ENCODE data around the gene HP1BP3.
"Not testable (repeated sequence)": the region's sequence is repeated elsewhere in the genome, so short reads cannot be mapped to it uniquely, and the experiment has no call there.

The HP1BP3 gene

GRCh38 chr1:20793236-20793635 is 6.1 kb upstream of the HP1BP3 start:
- TF ChIP-seq ARNT (IDR thresholded peaks at IDR 0.05) = no peak
- no peak for TF ChIP-seq NFRKB (IDR thresholded peaks at IDR 0.05)
- TF ChIP-seq FOXM1 (IDR thresholded peaks at IDR 0.05; ENCODE audit: borderline replicate concordance) = no peak
- no peak for TF ChIP-seq CTBP1 (IDR thresholded peaks at IDR 0.05; ENCODE audit: borderline replicate concordance)
- no peak for TF ChIP-seq ZNF384 (IDR thresholded peaks at IDR 0.05)
- no peak for TF ChIP-seq SP1 (IDR thresholded peaks at IDR 0.05)
- TF ChIP-seq, protein P1, sequence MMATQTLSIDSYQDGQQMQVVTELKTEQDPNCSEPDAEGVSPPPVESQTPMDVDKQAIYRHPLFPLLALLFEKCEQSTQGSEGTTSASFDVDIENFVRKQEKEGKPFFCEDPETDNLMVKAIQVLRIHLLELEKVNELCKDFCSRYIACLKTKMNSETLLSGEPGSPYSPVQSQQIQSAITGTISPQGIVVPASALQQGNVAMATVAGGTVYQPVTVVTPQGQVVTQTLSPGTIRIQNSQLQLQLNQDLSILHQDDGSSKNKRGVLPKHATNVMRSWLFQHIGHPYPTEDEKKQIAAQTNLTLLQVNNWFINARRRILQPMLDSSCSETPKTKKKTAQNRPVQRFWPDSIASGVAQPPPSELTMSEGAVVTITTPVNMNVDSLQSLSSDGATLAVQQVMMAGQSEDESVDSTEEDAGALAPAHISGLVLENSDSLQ (IDR thresholded peaks at IDR 0.05) = no peak
- TF ChIP-seq BHLHE40 (IDR thresholded peaks at IDR 0.05; ENCODE audit: borderline replicate concordance) = no peak
- no peak for TF ChIP-seq HDGF (IDR thresholded peaks at IDR 0.05; ENCODE audit: borderline replicate concordance)
- TF ChIP-seq L3MBTL2 (conservative IDR thresholded peaks at IDR 0.05) = no peak
- TF ChIP-seq FOXA1 (IDR thresholded peaks at IDR 0.05) = no peak
- no peak for DNase-seq (ENCODE audit: extremely low spot score)
- ChIA-PET CTCF (no interaction called here), POLR2A (no interaction called here)

- CTCF ChIA-PET = interaction anchor here (1.7 kb wide), 1 partner anchor 96 kb away, joined by 4 read pairs; no protein-coding TSS in a partner anchor
- no peak for DNase-seq (ENCODE audit: extremely low spot score)
- POLR2A ChIA-PET = no interaction called here
- TF ChIP-seq NFRKB (IDR thresholded peaks at IDR 0.05) (no peak), FOXK2 (IDR thresholded peaks at IDR 0.05) (no peak), SP1 (IDR thresholded peaks at IDR 0.05) (no peak), FOXA1 (IDR thresholded peaks at IDR 0.05) (no peak), TARDBP (IDR thresholded peaks at IDR 0.05) (no peak), CTBP1 (IDR thresholded peaks at IDR 0.05; ENCODE audit: borderline replicate concordance) (no peak), ZNF384 (IDR thresholded peaks at IDR 0.05) (no peak)
Observed at GRCh38 chr1:20792196-20792595, 5.1 kb upstream of the HP1BP3 start.

DNA sequence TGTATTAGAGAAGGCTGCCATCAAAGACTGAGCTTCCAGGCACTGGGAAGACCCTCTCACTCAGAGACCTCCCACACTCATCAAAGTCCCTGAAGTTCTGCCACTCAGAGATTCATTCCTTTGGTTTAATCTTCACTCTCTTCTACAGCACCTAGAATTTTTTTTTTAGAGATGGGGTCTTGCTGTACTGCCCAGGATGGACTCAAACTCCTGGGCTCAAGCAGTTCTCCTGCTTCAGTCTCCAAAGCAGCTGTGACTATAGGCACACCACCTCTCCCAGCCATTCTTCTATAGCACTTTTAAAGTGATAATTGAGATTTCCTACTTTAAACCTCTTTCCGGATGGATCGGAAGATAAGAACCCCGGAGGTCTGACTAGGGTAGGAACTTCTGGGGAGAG is 3.7 kb upstream of the HP1BP3 start:
- POLR2A ChIA-PET = no interaction called here
- CTCF ChIA-PET = interaction anchor here (0.6 to 1.7 kb wide), 2 partner anchors 77 to 94 kb away, joined by 4 to 5 read pairs; no protein-coding TSS in a partner anchor
- DNase-seq (ENCODE audit: extremely low spot score) = no peak
- TF ChIP-seq ELF4 (IDR thresholded peaks at IDR 0.05) = no peak
- no peak for TF ChIP-seq LEF1 (IDR thresholded peaks at IDR 0.05; ENCODE audit: borderline replicate concordance)
- no peak for TF ChIP-seq NFRKB (IDR thresholded peaks at IDR 0.05)
- no peak for TF ChIP-seq CTBP1 (IDR thresholded peaks at IDR 0.05; ENCODE audit: borderline replicate concordance)
- TF ChIP-seq FOXM1 (IDR thresholded peaks at IDR 0.05; ENCODE audit: borderline replicate concordance) = no peak
- no peak for TF ChIP-seq FOXA1 (IDR thresholded peaks at IDR 0.05)
- no peak for TF ChIP-seq L3MBTL2 (conservative IDR thresholded peaks at IDR 0.05)
- no peak for TF ChIP-seq HDGF (IDR thresholded peaks at IDR 0.05; ENCODE audit: borderline replicate concordance)

GRCh38 chr1:20789598-20789997 is 2.5 kb upstream of the HP1BP3 start:
- peak; percentile 46; the same call in 1 of the 2 replicates for TF ChIP-seq ZNF384 (IDR thresholded peaks at IDR 0.05)
- DNase-seq (ENCODE audit: extremely low spot score); CTCF ChIA-PET; POLR2A ChIA-PET: not testable (repeated sequence)

- peak; percentile 28 for DNase-seq (ENCODE audit: extremely low spot score)
- TF ChIP-seq, protein P1 (IDR thresholded peaks at IDR 0.05) = peak; percentile 62
- TF ChIP-seq FOXA1 (IDR thresholded peaks at IDR 0.05) = no peak
- no peak for TF ChIP-seq FOXM1 (IDR thresholded peaks at IDR 0.05; ENCODE audit: borderline replicate concordance)
- TF ChIP-seq SUZ12 (IDR thresholded peaks at IDR 0.05) = no peak
- no peak for TF ChIP-seq BHLHE40 (IDR thresholded peaks at IDR 0.05; ENCODE audit: borderline replicate concordance)
- TF ChIP-seq HDGF (IDR thresholded peaks at IDR 0.05; ENCODE audit: borderline replicate concordance) = no peak
- no peak for TF ChIP-seq SP1 (IDR thresholded peaks at IDR 0.05)
- TF ChIP-seq TARDBP (IDR thresholded peaks at IDR 0.05) = no peak
- TF ChIP-seq CTBP1 (IDR thresholded peaks at IDR 0.05; ENCODE audit: borderline replicate concordance) = peak; percentile 38
- TF ChIP-seq ELF4 (IDR thresholded peaks at IDR 0.05) = no peak
- TF ChIP-seq NFRKB (IDR thresholded peaks at IDR 0.05) = no peak
- no peak for TF ChIP-seq ZNF384 (IDR thresholded peaks at IDR 0.05)
- no peak for TF ChIP-seq L3MBTL2 (conservative IDR thresholded peaks at IDR 0.05)
- no peak for TF ChIP-seq LEF1 (IDR thresholded peaks at IDR 0.05; ENCODE audit: borderline replicate concordance)
- TF ChIP-seq ARNT (IDR thresholded peaks at IDR 0.05) = no peak
- TF ChIP-seq FOXK2 (IDR thresholded peaks at IDR 0.05) = no peak
- POLR2A ChIA-PET = interaction anchor here (0.7 to 2.5 kb wide), 11 partner anchors 9 to 593 kb away, joined by 3 to 18 read pairs (median 4); partner anchors contain the start of gene KIF17
- CTCF ChIA-PET = interaction anchor here (0.6 kb wide), 1 partner anchor 570 kb away, joined by 7 read pairs; no protein-coding TSS in a partner anchor
Observed at GRCh38 chr1:20787840-20788795, 1.0 kb upstream of the HP1BP3 start.

DNA sequence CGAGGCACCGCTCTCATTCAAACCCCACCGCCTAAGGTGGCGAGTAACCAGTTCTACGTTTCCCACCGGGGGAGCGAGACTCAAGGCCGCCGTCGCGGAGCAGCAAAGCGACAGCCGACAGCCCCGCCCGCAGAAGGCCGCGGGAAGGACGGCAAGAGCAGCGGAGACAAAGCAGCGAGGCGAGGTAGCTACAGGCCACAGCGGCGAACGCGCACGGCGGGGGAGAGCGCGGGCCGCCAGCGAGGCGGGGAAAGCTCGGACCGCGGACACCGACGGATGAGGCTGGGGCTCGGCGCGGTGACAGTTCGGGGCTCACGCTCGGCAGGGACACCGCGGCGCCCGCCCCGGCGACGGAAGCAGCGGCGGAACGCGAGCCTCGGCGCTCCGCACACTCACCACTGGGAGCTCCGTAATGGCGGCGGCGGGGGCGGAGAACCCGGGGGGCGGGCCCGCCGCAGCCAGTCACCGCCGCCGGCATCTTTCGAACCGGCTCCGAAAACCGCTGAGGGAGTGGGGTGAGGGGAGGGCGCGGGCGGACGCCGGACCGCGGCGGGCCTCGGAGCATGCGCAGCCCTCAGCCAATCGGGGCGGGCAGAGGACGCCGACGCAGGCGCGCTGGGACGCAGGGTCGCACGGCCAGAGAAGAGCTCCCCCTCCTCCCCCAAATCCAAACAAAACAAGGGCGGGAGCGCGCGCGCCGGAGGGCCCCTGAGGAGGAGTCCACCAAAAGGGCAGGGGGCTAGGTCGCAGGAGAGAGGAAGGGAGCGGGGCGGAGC is 666 bp downstream of the HP1BP3 start:
- CTCF ChIA-PET = no interaction called here
- DNase-seq (ENCODE audit: extremely low spot score) = peak; percentile 95
- POLR2A ChIA-PET = interaction anchor here (0.6 to 2.5 kb wide), 46 partner anchors 9 to 874 kb away, joined by 3 to 18 read pairs (median 3); partner anchors contain the start of genes DDOST, KIF17 and PINK1
- 0 out of 2 replicates have a peak, but pooled peaks have one; percentile 16 for TF ChIP-seq ARNT (IDR thresholded peaks at IDR 0.05)
- no peak for TF ChIP-seq TARDBP (IDR thresholded peaks at IDR 0.05)
- peak; percentile 100 for TF ChIP-seq FOXM1 (IDR thresholded peaks at IDR 0.05; ENCODE audit: borderline replicate concordance)
